Measurements from ENCODE around the gene FMN1. TPM values are rescaled to one million over a fixed set of nuclear protein-coding genes. Genes with fewer than 3 reads are reported as not detected.

Gene FMN1
- total RNA-seq, 2 donors from 2014 or later = 26.9 to 27.5 TPM

DNA sequence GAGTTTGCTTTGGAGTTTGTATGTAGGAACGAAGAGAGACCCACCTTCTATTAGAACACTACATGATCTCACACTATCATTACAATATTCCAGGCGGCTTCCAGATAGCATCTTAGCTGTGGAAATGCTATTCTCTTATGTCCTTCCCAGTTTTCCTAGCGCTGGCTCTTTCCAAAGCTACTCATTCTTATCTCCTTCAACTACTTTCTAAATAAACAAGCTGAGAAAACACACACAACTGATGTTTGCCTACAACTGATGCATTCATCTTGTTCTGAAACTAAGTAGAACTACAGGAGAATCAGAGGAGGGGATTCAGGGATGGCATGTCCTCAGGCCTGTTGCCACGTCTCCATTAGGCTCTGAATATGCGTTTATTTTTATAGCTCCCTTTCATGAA lies 367.8 kb downstream of the FMN1 start:
- Histone ChIP-seq H3K36me3 (no peaks in the 10 kb centered on the region), H3K27me3 (replicated peaks; ENCODE audit: insufficient read depth) (no peaks in the 10 kb centered on the region), H3K4me1 (ENCODE audit: control insufficient read depth in 1 of 2, low read depth in 2 of 2) (no peaks in the 10 kb centered on the region), H3K4me3 (no peak overlapping the region), H3K9me3 (no peaks in the 10 kb centered on the region), H3K27ac (no peak overlapping the region)
- ATAC-seq (ENCODE audit: insufficient number of reproducible peaks, low FRiP score, low read depth) (no peak), DNase-seq (ENCODE audit: low spot score) (no peak)
- TF ChIP-seq, protein P1, sequence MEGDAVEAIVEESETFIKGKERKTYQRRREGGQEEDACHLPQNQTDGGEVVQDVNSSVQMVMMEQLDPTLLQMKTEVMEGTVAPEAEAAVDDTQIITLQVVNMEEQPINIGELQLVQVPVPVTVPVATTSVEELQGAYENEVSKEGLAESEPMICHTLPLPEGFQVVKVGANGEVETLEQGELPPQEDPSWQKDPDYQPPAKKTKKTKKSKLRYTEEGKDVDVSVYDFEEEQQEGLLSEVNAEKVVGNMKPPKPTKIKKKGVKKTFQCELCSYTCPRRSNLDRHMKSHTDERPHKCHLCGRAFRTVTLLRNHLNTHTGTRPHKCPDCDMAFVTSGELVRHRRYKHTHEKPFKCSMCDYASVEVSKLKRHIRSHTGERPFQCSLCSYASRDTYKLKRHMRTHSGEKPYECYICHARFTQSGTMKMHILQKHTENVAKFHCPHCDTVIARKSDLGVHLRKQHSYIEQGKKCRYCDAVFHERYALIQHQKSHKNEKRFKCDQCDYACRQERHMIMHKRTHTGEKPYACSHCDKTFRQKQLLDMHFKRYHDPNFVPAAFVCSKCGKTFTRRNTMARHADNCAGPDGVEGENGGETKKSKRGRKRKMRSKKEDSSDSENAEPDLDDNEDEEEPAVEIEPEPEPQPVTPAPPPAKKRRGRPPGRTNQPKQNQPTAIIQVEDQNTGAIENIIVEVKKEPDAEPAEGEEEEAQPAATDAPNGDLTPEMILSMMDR (IDR thresholded peaks at IDR 0.05) = no peak

DNA sequence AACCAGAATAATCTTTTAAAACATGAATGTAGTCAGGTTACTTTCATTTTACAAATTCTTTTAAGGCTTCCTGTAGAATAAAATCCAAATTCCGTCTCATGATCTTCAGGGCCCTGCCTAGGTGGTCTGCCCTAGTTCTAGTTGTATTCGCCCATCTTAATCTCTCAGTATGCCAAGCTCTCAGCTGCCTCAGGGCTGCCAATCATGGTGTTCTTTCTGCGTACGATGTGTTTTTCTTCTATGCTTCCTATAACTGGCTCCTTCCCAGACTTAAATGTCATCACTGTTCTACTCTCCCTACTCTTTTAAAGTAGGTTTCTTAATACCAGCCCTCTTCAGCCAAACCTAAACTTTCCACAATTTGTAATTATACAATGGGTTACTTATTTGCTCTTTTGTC lies 369.3 kb downstream of the FMN1 start:
- no peak for ATAC-seq (ENCODE audit: insufficient number of reproducible peaks, low FRiP score, low read depth)
- H3K4me1 ChIP-seq (ENCODE audit: control insufficient read depth in 1 of 2, low read depth in 2 of 2) = no peaks in the 10 kb centered on the region
- TF ChIP-seq, protein P1 (IDR thresholded peaks at IDR 0.05) = no peak
- no peak overlapping the region for H3K4me3 ChIP-seq
- no peaks in the 10 kb centered on the region for H3K36me3 ChIP-seq
- DNase-seq (ENCODE audit: low spot score) = no peak
- H3K9me3 ChIP-seq = no peaks in the 10 kb centered on the region
- H3K27ac ChIP-seq = no peak overlapping the region
- no peaks in the 10 kb centered on the region for H3K27me3 ChIP-seq (replicated peaks; ENCODE audit: insufficient read depth)

DNA sequence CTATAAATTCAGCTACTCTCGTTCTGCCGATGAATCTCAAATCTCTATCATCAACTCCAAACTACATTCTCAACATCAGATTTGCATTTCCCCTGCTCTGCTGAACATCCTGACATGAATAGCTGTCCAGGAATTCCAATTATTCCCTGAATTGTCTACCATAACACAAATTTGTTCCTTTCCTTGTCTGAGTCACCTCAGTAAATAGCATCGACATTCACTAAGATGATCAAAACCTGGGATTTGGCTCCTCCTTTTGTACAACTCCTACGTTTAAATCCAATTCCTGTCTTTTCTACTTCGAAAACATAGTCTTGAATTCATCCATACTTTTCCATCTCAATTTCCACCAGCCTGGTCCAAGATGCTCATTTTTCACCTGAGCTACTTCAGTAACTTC lies 369.7 kb downstream of the FMN1 start:
- no peak overlapping the region for H3K27ac ChIP-seq
- no peaks in the 10 kb centered on the region for H3K27me3 ChIP-seq (replicated peaks; ENCODE audit: insufficient read depth)
- no peak for ATAC-seq (ENCODE audit: insufficient number of reproducible peaks, low FRiP score, low read depth)
- TF ChIP-seq, protein P1 (IDR thresholded peaks at IDR 0.05) = no peak
- DNase-seq (ENCODE audit: low spot score) = no peak
- no peaks in the 10 kb centered on the region for H3K4me1 ChIP-seq (ENCODE audit: control insufficient read depth in 1 of 2, low read depth in 2 of 2)
- H3K9me3 ChIP-seq = no peaks in the 10 kb centered on the region
- H3K36me3 ChIP-seq = no peaks in the 10 kb centered on the region
- no peak overlapping the region for H3K4me3 ChIP-seq

DNA sequence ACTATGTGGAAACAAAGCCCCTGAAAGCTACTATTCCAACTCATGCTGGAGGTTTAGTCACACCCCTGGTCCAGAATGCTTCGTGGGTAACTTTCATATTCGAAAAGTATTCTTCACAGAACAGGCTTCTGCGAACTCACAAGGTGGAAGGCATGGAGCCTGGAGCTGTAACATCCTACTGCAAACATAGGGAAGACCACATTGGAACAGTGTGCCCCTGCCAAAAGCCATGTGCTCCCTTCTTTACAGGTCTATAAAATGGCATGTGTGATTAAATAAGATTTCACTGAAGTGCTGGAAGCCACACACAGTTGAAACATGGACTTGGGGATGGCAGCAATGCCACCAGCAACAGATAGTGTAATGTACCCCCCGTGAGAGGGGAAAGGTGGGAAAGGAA lies 370.8 kb downstream of the FMN1 start:
- H3K4me3 ChIP-seq = no peak overlapping the region
- TF ChIP-seq, protein P1 (IDR thresholded peaks at IDR 0.05) = no peak
- H3K4me1 ChIP-seq (ENCODE audit: control insufficient read depth in 1 of 2, low read depth in 2 of 2) = no peaks in the 10 kb centered on the region
- H3K27ac ChIP-seq = no peak overlapping the region
- H3K36me3 ChIP-seq = no peaks in the 10 kb centered on the region
- H3K9me3 ChIP-seq = no peaks in the 10 kb centered on the region
- DNase-seq (ENCODE audit: low spot score) = no peak
- no peaks in the 10 kb centered on the region for H3K27me3 ChIP-seq (replicated peaks; ENCODE audit: insufficient read depth)
- no peak for ATAC-seq (ENCODE audit: insufficient number of reproducible peaks, low FRiP score, low read depth)

GRCh38 chr15:32822739-32823138 lies 371.8 kb downstream of the FMN1 start:
- DNase-seq (ENCODE audit: low spot score) = no peak

More at GRCh38 chr15:32822739-32823138, 371.8 kb downstream of the FMN1 start:
- Histone ChIP-seq H3K4me1 (ENCODE audit: control insufficient read depth in 1 of 2, low read depth in 2 of 2) (no peaks in the 10 kb centered on the region), H3K36me3 (no peaks in the 10 kb centered on the region), H3K27me3 (replicated peaks; ENCODE audit: insufficient read depth) (no peaks in the 10 kb centered on the region), H3K9me3 (no peaks in the 10 kb centered on the region), H3K4me3 (no peak overlapping the region), H3K27ac (no peak overlapping the region)
- TF ChIP-seq, protein P1 (IDR thresholded peaks at IDR 0.05) = no peak
- no peak for ATAC-seq (ENCODE audit: insufficient number of reproducible peaks, low FRiP score, low read depth)
